Urinary bladder (tissue), 4 donors: ENCODE measurements around the gene SDHAF2. TPM values are rescaled to one million over a fixed set of nuclear protein-coding genes. Genes with fewer than 3 reads are reported as not detected.
"Not testable (repeated sequence)": the region's sequence is repeated elsewhere in the genome, so short reads cannot be mapped to it uniquely, and the experiment has no call there.

ENCODE experiments used
- DNase-seq: peaks from one replicate; pipeline ENCODE4 v3.0.0-alpha.2; 2015; ENCODE audit errors: extremely low spot score
- H3K27ac ChIP-seq: one replicate; pipeline ENCODE4 v1.5.1; 2013; ENCODE audit warnings: low read depth, mild to moderate bottlenecking, moderate library complexity
- H3K36me3 ChIP-seq: one replicate; pipeline ENCODE4 v1.6.1; 2013; ENCODE audit warnings: mild to moderate bottlenecking, moderate library complexity; ENCODE audit not compliant: insufficient read depth
- H3K4me1 ChIP-seq: one replicate; pipeline ENCODE4 v1.6.1; 2013; ENCODE audit warnings: mild to moderate bottlenecking, moderate library complexity; ENCODE audit not compliant: insufficient read depth
- H3K4me3 ChIP-seq: one replicate; pipeline ENCODE4 v1.5.1; 2013; ENCODE audit warnings: low read depth, low read length
- WGBS: extraction: QIAGEN DNeasy Blood & Tissue Kit; methylation state at CpG from one replicate; pipeline ENCODE4 v1.1.7; 2013; 5-methylcytosine and 5-hydroxymethylcytosine counted together
- polyA plus RNA-seq: library from polyadenylated mRNA; stranded (reverse); fragments of 200-250 nt; gene quantifications from one replicate; pipeline ENCODE4 v1.2.3, GENCODE V29; 2013
- total RNA-seq: library from RNA; depleted of rRNA; stranded (reverse); fragments of >200 nt; gene quantifications from one replicate; pipeline ENCODE4 v1.2.3, GENCODE V29; 2014
- donor health status: healthy with polysubstance abuse.
- donor health status: healthy.

SDHAF2 gene
- total and polyA plus RNA-seq, 2 donors, result 36.6 to 40.7 TPM

DNA sequence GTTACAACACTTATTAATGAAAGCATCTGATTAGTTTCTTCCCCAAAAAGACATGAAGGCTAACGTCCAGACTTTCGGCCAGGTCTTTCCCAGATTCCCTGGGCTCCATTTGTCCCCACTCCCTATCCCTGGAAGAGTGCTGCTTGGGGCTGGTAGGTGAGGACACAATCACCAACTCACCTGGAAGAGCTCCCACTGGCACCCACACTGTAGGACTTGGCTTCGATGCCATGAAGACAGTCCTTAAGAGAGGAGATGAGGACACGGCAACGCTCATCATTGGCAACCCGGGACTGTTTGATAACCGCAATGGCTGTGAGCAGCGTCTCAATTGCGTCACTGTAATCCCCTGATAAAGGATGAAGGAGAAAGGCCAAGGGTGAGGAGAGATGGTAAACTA is 18.3 kb upstream of the SDHAF2 start:
- Histone ChIP-seq H3K4me3 (no peak overlapping the region), H3K27ac (no peak overlapping the region), H3K36me3 (peaks cover 8% of the 10 kb centered on the region), H3K4me1 (no peaks in the 10 kb centered on the region)
- 81% methylated on average over 9 of the region's 9 CpGs for WGBS
- DNase-seq, result no peak

DNA sequence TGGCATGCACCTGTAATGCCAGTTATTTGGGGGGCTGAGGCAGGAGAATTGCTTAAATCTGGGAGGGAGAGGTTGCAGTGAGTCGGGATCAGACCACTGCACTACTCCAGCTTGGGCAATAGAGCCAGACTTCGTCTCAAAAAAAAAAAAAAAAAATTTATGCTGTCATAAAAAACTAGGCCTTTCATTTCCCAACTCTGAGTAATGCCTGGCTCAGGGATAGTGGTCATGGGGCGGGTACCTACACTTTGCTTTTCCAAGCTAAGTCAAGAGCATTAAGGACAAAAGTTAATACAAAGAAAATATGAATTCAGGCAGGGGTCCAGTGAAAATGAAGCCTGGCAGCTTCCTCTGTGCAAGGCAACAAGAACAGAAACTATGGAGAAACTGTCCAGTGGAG is 16.4 kb upstream of the SDHAF2 start:
- H3K27ac ChIP-seq, result no peak overlapping the region
- H3K4me1 ChIP-seq, result no peaks in the 10 kb centered on the region
- WGBS, result 77% methylated on average over 3 of the region's 3 CpGs
- no peak for DNase-seq
- peaks cover 11% of the 10 kb centered on the region for H3K36me3 ChIP-seq
- H3K4me3 ChIP-seq, result no peak overlapping the region

DNA sequence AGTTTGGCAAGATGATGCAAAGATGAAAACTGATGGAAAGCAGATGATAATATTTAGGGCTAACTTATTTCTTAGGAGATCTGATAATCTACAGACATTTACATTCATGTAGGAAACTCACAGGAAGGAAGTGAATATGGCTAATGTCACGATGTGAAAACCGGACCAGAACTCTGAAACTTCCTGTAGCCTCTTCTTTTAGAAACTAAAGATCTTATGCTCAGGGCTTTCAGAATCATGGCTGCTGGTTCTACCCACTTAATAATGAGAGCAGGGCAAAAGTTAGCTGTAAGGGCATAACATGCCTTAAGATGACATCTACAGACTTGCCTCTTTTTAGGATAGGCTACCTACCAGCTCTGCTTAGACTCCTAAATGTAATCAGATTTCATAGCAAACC is 15.4 kb upstream of the SDHAF2 start:
- Histone ChIP-seq H3K36me3 (peaks cover 11% of the 10 kb centered on the region), H3K4me1 (no peaks in the 10 kb centered on the region)
- 78% methylated on average over 2 of the region's 2 CpGs for WGBS

DNA sequence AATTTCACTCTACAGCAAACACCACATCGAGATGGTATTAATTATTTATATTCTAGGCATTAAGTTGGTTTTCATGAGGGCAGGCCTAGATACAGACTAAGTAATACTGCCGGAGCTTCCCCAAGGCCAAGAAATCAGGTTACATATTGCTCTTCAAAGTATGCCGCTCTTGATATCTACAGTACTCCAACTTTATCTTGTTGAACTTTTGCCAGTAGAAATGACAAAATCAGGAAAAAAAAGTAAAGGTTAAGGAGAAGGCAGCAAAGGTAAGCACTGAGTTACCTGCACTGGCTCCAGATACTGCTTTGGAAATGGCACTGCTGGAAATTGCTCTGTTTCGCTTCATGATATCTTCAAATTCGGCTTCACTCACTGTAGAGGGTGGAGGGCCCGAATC is 14.5 kb upstream of the SDHAF2 start:
- Histone ChIP-seq H3K36me3 (peaks cover 11% of the 10 kb centered on the region), H3K27ac (no peak overlapping the region), H3K4me1 (no peaks in the 10 kb centered on the region), H3K4me3 (no peak overlapping the region)
- 96% methylated on average over 6 of the region's 6 CpGs for WGBS
- no peak for DNase-seq

More for the DNA sequence above, 15.4 kb upstream of the SDHAF2 start:
- Histone ChIP-seq H3K4me3 (no peak overlapping the region), H3K27ac (no peak overlapping the region)
- DNase-seq, result no peak

DNA sequence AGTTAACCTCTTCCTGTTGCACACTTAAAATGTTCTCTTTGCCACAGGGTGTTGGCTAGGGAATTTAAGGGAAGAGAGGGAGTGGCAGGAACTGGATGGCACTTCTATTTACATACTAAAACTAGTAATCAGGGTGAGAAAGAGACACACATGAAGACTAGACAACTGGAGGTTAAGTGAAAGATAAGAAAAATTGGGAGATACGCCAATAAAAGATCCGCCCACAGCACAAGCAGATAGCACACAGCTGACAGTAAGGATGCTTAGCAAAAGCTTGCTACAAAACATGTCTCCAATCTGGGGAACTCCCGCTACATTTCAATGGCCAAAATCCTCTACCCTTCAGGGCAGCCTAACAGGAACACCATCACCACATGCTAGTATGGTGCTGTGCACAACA is 13.0 kb upstream of the SDHAF2 start:
- H3K27ac ChIP-seq, result no peak overlapping the region
- peaks cover 10% of the 10 kb centered on the region for H3K36me3 ChIP-seq
- no peak for DNase-seq
- no peak overlapping the region for H3K4me3 ChIP-seq
- 60% methylated on average over 3 of the region's 3 CpGs for WGBS
- no peaks in the 10 kb centered on the region for H3K4me1 ChIP-seq

DNA sequence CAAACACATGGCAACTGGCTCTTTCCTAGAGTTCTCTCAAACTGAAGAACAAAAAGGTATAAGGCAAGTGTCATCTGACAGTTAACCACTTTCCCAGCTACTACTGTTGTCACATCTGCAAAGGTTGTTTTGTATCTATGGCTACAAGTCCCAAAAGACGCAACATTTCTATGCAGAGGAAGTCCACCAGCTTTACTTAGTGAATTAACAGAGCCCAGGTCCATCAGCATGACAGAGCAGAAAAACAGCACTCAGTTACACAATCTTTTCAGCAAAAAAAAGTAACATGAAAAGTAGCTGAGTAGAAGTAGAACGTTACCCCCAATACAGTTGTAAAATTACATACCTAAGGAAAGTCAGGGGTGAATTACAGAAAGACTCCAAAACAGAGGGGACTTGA is 12.3 kb upstream of the SDHAF2 start:
- Histone ChIP-seq H3K27ac (no peak overlapping the region), H3K4me1 (no peaks in the 10 kb centered on the region), H3K4me3 (no peak overlapping the region), H3K36me3 (peaks cover 10% of the 10 kb centered on the region)
- no peak for DNase-seq
- WGBS, result 60% methylated on average over 2 of the region's 2 CpGs

DNA sequence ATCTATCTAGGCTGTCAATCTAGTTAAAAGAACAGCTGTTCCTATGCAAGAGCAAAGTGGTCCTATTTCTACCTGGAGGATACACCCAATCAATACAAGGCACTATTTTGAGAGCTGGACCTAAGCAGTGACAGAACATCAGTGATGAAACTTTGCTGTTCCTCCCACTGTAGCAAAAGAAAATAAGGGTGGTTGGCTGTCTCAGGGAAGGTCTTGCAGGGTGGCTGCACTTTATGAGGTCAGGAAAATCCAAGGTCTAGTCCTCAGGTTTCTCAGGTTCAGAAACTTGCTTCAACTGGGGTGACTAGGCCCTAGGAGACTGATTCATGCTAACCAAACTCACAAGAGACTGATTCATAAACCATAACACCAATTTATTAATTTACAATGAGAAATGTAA is 11.8 kb upstream of the SDHAF2 start:
- Histone ChIP-seq H3K4me3 (no peak overlapping the region), H3K4me1 (no peaks in the 10 kb centered on the region), H3K36me3 (peaks cover 10% of the 10 kb centered on the region), H3K27ac (no peak overlapping the region)
- DNase-seq, result no peak

DNA sequence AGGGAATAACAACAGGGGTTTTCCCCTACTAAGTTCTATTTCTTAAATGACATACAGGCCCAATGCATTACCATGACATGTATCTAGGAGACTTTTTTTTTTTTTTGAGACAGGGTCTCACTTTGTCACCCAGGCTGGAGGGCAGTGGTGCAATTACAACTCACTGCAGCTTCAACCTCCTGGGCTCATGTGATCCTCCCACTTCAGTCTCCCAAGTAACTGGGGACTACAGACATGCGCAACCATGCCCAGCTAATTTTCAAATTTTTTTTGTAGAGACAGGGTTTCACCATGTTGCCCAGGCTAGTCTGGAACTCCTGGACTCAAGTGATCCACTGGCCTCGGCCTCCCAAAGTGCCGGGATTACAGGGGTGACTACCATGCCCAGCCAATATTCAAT is 7.7 kb upstream of the SDHAF2 start:
- H3K27ac ChIP-seq, result no peak overlapping the region
- 95% methylated on average over 3 of the region's 3 CpGs for WGBS
- no peak overlapping the region for H3K4me3 ChIP-seq
- DNase-seq, result no peak
- peaks cover 6% of the 10 kb centered on the region for H3K36me3 ChIP-seq
- H3K4me1 ChIP-seq, result no peaks in the 10 kb centered on the region

DNA sequence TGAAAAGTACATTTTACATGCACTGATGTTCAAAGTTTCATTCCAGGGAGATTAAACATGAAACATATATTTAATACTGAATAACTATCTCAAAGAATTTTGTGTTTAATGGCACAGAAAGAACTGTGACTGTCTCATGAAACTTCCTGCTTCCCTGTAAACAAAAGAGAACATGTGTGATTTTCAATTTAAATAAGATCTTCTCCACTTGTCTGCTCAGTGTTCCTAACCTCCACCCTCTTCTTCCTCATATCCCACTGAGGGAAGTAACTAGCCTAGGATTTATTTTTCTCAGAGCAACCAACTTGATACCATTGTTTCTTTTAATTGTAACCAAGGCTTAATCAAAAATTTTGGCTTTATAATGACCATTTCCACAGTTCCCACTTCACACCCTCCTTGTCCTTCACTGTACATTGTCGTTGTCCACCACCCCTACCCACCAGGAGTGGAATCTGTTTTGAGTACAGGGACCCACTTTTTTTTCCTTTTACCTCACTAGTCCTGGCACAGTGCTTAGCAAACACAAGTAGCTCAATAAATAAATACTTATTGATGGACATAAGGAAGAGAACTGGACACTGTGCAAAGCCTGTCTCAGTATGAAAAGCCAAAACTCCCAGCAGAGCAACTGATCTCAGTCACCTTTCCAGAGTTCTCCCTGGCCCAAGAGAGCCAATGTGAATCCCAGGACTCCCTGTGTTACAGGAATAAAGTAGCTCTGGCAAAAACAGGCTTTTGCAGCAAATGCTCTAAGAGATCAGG is 4.4 kb upstream of the SDHAF2 start:
- no peak for DNase-seq
- H3K4me1 ChIP-seq, result no peaks in the 10 kb centered on the region
- H3K27ac ChIP-seq, result no peak overlapping the region
- H3K4me3 ChIP-seq, result no peak overlapping the region
- WGBS, result 95% methylated on average over 1 of the region's 1 CpG
- peaks cover 7% of the 10 kb centered on the region for H3K36me3 ChIP-seq

DNA sequence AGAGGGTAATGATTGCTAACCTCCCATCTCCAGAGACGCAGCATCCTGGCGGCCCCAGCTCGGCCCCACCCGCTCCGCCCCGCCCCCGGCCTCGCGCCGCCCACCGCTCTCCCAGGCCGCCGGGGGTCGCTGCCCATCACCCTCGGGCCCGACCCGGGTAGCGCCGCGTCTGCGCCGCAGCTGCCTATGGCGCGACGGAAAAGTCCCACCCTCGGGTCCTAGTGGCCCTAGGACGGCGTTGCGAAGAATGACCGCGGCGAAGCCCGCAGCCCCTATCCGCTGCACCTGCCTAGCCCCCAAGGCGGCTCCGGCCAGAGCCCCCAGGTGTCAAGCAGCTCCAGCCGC is 606 bp upstream of the SDHAF2 start:
- DNase-seq, result no peak
- WGBS, result under 1% methylated on average over 37 of the region's 37 CpGs
- Histone ChIP-seq H3K4me3 (peak overlapping the region; percentile 85), H3K27ac (peak overlapping the region; percentile 98), H3K4me1 (no peaks in the 10 kb centered on the region), H3K36me3 (peaks cover 5% of the 10 kb centered on the region)

DNA sequence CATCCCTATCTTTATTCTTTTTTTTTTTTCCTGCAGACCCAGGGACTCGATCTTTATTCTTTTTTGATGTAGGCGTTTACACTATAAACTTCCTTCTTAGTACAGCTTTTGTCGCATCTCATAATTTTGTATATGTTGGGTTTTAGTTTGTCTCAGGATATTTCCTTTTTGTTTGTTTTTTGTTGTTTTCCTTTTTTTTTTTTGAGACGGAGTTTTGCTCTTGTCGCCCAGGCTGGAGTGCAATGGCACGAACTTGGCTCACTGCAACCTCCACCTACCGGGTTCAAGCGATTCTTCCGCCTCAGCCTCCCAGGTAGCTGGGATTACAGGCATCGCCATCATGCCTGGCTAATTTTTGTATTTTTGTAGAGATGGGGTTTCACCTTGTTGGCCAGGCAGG is 915 bp downstream of the SDHAF2 start:
- not testable (repeated sequence) for DNase-seq, H3K4me1 ChIP-seq, H3K36me3 ChIP-seq, H3K27ac ChIP-seq, H3K4me3 ChIP-seq
- WGBS, result 72% methylated on average over 10 of the region's 10 CpGs

DNA sequence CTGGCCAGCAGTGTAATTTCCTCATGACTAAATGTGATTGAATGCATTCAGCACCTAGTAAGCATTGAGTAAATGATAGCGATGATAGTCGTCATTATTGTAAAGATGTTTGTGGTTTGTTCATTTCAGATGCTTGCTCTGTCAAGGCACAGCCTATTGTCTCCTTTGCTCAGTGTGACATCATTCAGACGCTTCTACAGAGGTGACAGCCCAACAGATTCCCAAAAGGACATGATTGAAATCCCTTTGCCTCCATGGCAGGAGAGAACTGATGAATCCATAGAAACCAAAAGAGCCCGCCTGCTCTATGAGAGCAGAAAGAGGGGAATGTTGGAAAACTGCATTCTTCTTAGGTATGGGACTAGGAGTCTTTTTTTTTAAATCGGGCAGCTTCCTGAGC is 7.6 kb downstream of the SDHAF2 start:
- Histone ChIP-seq H3K36me3 (peaks cover 2% of the 10 kb centered on the region), H3K4me1 (no peaks in the 10 kb centered on the region), H3K4me3 (no peak overlapping the region), H3K27ac (no peak overlapping the region)
- no peak for DNase-seq
- WGBS, result 97% methylated on average over 5 of the region's 5 CpGs

DNA sequence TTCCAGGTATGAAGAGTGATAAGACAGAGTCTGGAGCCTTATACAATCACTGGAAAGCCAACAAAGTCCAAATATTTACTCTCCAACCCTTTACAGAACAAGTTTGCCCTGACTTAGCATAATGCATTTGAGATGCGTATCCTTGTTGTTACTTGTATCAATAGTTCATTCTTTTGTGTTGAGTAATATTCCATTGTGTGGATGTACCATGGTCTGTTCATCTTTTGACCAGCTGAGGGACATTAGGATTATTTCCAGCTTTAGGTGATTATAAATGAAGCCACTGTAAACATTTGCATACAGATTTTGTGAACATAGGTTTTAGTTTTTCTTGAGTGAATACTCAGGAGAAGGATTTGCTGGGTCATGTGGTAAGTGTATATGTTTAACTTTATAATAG is 9.7 kb downstream of the SDHAF2 start:
- WGBS, result 99% methylated on average over 1 of the region's 1 CpG
- Histone ChIP-seq H3K4me3 (no peak overlapping the region), H3K27ac (no peak overlapping the region), H3K4me1 (no peaks in the 10 kb centered on the region), H3K36me3 (peaks cover 2% of the 10 kb centered on the region)
- DNase-seq, result no peak

DNA sequence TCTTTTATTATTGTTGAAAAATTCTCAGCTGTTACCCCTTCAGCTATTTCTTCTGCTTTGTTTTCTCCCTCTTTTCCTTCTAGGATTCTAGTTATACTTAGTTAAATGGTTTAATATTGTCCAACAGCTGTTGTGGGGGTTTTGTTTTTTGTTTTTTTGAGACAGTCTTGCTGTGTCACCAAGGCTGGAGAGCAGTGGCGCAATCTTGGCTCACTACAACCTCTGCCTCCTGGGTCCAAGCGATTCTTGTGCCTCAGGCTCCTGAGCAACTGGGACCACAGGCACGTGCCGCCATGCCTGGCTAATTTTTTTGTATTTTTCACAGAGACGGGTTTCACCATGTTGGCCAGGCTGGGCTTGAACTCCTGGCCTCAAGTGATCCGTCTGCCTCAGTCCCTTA is 12.7 kb downstream of the SDHAF2 start:
- Histone ChIP-seq H3K4me1 (no peaks in the 10 kb centered on the region), H3K36me3 (peaks cover 2% of the 10 kb centered on the region)

DNA sequence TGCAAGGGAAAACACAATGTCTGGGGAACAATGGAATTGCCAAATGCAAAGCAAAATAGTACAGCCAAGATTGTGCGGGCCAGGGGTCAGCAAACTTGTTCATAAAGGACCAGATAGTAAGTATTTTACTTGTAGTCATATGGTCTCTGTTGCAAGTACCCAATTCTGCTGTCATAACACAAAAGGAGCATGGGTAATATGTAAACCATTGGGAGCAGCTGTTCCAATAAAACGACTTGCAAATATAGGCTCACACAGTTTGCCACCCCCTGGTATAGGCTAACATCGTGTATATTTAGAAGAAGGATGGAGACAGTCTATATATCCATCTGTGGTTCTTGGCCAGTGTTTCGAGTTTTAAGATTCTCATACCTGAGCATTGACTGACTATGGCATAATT is 15.6 kb downstream of the SDHAF2 start:
- Histone ChIP-seq H3K4me3 (no peak overlapping the region), H3K27ac (no peak overlapping the region), H3K4me1 (no peaks in the 10 kb centered on the region), H3K36me3 (no peaks in the 10 kb centered on the region)
- no peak for DNase-seq
- 73% methylated on average over 4 of the region's 4 CpGs for WGBS

More for the DNA sequence above, 12.7 kb downstream of the SDHAF2 start:
- no peak for DNase-seq
- Histone ChIP-seq H3K4me3 (no peak overlapping the region), H3K27ac (no peak overlapping the region)
- 92% methylated on average over 6 of the region's 6 CpGs for WGBS
